Activated gamma-delta T cell treated with anti-CD3 and anti-CD28 coated beads, Interleukin-2, amount 50 U/mL, for 16 hours (primary cell): ENCODE data around the gene SLC27A3.

Experiments used
- DNase-seq: peaks from one replicate; pipeline ENCODE4 v3.0.0-alpha.2; 2020; ENCODE audit warnings: low read depth

The SLC27A3 gene

GRCh38 chr1:153774780-153775457 lies at the start of gene SLC27A3:
Gene SLC27A3, plus strand, starts transcription at chr1:153775407. Its CDS starts 91 bp downstream, at chr1:153775498.
- no peak for DNase-seq

DNA sequence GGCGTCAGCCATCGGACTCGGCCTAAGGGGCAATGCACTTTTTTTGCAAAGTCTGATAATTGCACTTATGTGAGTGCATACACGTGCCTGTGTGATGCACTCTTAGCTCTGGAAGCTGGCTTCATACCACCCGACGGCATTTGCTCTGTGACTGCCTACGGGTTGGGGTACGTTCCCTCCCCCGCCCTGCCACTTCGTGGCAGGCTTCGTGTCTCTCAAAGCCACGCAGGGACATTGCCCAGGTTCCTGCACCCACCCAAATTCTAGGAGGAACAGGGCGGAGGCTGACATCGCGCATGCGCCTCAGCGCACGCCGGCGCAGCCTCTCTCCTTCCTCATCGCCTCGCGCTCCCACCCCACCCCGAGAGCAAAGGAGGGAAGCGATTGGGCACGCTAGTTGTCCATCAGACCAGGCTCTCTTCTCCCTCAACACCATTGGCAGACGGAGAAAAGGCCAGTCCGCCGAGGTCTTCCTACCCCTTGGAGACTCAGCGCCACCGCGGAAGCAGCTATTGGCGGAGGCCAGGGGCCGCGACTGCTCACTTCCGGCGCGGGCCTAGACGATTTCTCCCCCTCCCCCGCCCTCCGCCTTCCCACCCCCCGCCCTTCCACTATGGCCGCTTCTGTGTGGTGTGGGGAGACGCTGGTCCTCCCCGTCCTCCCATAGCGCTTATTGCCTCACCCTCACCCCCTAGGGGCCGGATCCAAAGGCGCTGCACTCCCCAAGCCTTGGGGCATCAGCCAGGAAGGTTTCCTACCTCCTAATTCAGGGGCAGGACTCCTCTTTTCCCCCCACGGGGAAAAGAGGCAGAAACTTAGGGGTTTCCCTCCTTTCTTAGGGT lies 47.5 kb upstream of the SLC27A3 start, which contains the start of gene INTS3:
Gene INTS3 (plus strand): TSS at position 588 of the 842 bp plus-strand sequence. CDS start 585 bp downstream, outside the sequence.
- DNase-seq = peak; percentile 100

GRCh38 chr1:153728305-153729066 lies 46.7 kb upstream of the SLC27A3 start:
- DNase-seq = peak; percentile 5

- DNase-seq = no peak
These were observed 44.7 kb upstream of the SLC27A3 start for GRCh38 chr1:153730468-153730988.

- DNase-seq = no peak
These were observed 41.2 kb upstream of the SLC27A3 start for GRCh38 chr1:153733970-153734369.

- DNase-seq = no peak
These were observed 40.7 kb upstream of the SLC27A3 start for GRCh38 chr1:153734396-153735089.

- no peak for DNase-seq
These were observed 40.2 kb upstream of the SLC27A3 start for GRCh38 chr1:153735090-153735420.

GRCh38 chr1:153741986-153742385 lies 33.2 kb upstream of the SLC27A3 start:
- DNase-seq = no peak

GRCh38 chr1:153742411-153743142 lies 32.6 kb upstream of the SLC27A3 start:
- no peak for DNase-seq

- DNase-seq = no peak
These were observed 29.8 kb upstream of the SLC27A3 start for GRCh38 chr1:153745417-153745816.

- no peak for DNase-seq
These were observed 29.0 kb upstream of the SLC27A3 start for GRCh38 chr1:153746174-153746573.

DNA sequence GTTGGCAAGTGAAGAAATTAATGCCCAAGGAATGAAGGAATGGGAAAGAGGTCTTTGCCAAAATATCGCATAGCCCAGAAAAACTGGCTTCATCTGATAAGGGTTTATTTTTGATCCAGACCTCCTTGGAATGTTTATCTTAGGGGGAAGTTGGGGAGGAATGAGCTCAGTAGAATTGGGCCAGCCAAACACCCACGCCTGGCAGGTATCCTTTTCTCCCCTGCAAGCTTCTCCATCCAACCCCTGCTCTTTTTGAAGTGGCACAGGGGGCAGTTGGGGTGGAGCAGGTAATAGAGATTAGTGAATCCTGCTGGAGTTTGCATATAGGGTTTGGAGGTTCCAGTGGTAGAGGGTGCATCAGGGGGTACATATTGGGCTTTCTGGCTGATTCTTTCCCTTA lies 26.3 kb upstream of the SLC27A3 start:
- DNase-seq = no peak

DNA sequence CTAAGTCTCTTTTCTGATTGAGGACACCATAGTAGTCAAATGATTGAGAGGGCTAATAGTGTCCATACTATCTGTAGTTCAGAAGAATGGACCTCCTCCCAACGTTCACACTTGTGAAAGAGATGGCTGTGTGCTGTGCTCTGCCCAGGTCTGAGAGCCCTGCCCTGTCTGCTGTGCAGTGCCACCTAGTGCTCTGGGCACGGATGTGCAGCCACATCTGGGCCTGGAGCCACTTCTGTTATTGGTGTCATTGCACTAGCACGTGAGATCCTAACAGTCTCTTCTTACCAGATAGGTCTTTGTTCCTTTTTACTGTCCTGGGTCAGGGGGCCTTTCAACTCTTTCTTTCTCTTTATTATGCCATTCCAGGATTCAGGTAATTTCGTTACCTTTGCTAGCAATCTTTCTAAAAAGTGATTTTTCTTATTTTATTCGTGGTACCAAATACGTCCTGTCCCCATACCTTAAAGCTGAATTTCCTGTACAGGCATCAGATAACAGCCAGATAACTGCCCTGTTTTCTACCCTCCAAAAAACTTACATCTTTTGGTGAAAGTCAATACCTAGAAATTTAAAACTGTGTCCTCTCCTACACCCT lies 25.7 kb upstream of the SLC27A3 start:
- peak; percentile 56 for DNase-seq

GRCh38 chr1:153750026-153750995 lies 24.9 kb upstream of the SLC27A3 start:
- no peak for DNase-seq

DNA sequence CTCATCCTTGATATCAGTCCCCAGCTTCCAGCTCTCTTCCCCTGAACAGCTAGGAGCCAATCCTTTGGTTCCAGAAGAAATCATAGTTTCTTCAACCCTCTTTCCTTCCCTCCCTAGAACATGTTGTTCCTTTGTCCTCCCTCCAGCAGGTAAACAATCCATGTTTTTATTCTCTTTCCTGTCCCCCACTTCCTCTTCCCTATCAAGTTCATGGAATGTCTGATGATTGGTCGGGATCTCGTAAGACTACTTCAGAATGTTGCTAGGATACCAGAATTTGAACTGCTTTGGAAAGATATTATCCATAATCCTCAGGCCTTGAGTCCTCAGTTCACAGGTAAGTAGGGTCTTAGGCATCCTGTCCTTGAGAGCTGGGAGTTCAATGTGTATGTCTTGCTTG lies 23.1 kb upstream of the SLC27A3 start:
- DNase-seq = no peak

DNA sequence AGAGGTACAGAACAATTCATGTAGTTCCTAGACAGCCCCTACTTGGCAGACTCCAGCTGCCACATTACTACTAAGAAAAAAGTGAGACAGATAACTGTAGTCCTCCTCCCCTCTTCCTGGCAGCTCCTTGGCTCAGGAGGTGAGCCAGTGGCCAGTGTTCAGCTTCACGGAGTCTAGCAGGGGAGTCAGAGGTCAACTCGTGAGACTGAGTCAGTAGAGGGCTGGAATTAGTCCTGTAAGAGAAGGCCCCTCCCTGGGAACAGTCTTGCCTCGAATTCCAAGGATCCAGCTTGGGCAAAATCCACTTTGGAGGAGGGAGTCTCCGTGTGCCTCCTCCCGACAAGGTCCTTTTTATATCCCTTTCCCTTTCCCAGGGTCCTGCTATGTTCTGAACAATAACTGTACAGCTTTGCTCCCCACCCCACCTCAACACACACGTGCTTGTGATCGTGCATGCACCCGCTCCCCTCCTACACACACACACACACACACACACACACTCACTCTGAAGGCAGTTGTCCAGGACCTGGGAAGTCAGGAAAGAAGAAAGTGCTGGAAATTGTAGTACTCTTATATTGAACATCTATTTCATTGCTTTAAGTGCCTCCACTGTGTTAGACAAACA lies 22.5 kb upstream of the SLC27A3 start:
- no peak for DNase-seq

DNA sequence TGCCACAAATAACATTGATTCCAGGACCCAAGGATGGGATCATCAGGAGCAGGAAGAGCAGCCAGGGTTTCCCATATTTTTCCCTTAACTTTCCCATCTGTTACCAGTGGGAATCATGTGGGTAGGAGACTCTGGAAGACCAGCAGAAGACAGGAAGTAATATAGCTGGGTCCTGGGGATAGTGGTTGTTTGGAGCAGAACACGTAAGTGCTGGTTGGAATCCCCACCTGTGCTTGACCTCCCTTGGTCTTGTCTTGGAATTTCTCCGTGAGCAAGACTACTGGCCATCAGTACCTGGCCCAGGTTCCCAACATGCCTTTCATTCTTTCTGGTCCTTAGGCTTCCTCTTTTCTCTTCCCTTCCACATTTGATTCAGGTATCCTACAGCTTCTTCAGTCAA lies 20.9 kb upstream of the SLC27A3 start:
- DNase-seq = no peak

DNA sequence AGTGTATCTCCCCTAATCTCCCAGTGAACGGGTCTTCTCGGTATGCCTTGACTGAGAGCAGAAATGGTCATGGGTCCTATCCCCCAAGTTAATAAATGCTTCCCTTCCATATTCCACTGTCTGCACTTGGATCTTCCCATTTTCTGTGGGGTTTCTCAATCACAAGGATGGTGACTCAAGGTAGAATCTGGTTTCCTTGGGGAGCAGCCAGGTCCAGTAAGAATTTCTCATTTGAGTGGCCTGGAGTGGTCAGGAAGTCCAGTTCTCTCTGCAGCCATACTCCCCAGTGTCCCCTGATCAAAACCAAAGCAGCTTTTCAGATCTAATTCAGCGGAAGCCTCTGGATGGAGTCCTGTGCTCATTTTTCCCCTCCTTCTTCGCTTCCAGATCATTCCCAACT lies 14.8 kb upstream of the SLC27A3 start:
- DNase-seq = no peak
